Amniotic stem cell (primary cell): ENCODE measurements around the gene FOLH1.
"Not testable (repeated sequence)": the region's sequence is repeated elsewhere in the genome, so short reads cannot be mapped to it uniquely, and the experiment has no call there.

Source experiments
- DNase-seq: peaks from one replicate; lab custom pipeline; 2025; lab: John Stamatoyannopoulos, UW

Gene FOLH1

GRCh38 chr11:49208006-49208721, at the start of gene FOLH1:
FOLH1 (minus strand) TSS chr11:49208602; CDS start chr11:49208409, 193 bp downstream.
- no peak for DNase-seq

DNA sequence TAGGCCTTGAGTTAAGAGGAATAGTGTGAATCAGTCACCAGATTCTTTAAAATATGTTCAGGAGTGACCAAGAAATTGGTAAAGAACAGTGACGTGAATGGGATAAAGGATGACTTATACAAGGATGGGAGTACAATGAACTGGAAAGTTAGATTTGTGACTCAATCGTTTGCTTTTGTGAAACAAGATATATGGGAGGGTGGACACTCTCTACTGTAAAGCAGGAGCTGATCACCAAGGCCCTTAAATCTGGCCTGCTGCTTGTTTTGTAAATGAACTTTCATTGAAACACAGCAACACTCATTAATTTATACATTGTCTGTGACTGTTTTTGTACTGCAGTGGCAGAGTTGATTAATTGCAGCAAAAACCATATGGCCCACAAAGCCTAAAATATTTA, 46.7 kb upstream of the FOLH1 start:
- DNase-seq: not testable (repeated sequence)

GRCh38 chr11:49251212-49251611, 42.8 kb upstream of the FOLH1 start:
- not testable (repeated sequence) for DNase-seq

- not testable (repeated sequence) for DNase-seq
Measured at GRCh38 chr11:49250398-49251115, 42.2 kb upstream of the FOLH1 start.

GRCh38 chr11:49249363-49249762, 41.0 kb upstream of the FOLH1 start:
- DNase-seq: not testable (repeated sequence)

GRCh38 chr11:49233685-49234084, 25.3 kb upstream of the FOLH1 start:
- DNase-seq: not testable (repeated sequence)

- not testable (repeated sequence) for DNase-seq
Measured at GRCh38 chr11:49233019-49233418, 24.6 kb upstream of the FOLH1 start.

DNA sequence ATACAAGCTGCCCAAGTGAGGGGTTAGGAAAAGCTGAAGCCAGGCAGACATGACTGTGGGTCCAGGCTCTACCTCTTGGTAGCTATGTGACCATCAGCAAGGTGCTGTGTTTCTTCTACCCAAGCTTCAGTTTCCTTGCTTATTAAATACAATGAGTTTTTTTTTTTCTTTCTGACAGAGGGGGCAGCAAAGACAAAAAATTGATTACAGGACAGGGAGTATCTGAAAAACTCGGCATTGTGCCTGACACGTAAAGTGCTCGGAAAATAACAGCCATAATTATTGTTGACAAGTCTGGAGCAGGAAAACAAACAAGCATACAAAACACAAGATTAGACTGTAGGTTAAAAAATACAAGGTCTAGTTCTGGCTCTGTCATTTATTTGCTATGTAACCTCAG, 23.3 kb upstream of the FOLH1 start:
- DNase-seq: not testable (repeated sequence)

GRCh38 chr11:49230534-49230933, 22.1 kb upstream of the FOLH1 start:
- DNase-seq: not testable (repeated sequence)

GRCh38 chr11:49230001-49230400, 21.6 kb upstream of the FOLH1 start:
- DNase-seq: not testable (repeated sequence)

- DNase-seq: not testable (repeated sequence)
Measured at GRCh38 chr11:49229136-49229535, 20.7 kb upstream of the FOLH1 start.

- DNase-seq: not testable (repeated sequence)
Measured at GRCh38 chr11:49225255-49225785, 16.9 kb upstream of the FOLH1 start.

DNA sequence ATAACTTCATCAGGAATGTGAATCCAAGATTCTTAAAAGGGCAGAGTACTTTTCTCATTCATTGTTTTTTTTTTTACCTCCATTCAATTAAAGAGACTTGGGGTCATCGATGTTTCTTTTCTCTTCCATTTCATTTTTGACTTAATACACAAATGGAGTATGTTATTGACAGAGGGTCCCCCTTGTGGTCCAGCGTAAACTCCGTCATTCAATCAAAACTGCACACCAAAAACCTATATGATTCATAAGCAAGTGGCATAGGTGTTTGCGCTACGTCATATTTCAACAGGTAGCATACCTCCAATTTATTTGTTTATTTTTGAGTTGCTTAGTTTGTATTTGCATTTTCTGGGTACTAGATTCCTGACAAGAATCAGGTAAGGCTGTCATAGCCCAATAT, 12.7 kb upstream of the FOLH1 start:
- no peak for DNase-seq

- no peak for DNase-seq
Measured at GRCh38 chr11:49213026-49213560, 4.7 kb upstream of the FOLH1 start.

DNA sequence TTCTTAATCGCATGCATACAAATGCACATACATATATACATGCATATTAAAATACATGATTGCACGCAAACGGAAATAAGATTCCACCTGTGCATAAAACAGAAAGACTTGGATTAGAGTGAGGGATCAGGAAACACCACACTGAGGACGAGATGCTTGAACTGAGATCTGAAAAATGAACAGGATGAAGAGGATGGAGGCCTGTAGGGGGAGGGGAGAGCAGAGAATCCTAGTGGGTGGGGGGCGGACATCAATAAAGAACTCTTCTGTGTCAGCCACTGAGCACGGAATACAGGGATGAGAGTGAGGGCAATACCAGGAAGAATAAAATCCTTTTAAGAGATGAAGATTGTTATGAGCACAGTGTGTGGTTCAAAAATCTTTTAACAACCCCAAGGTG, 1.4 kb downstream of the FOLH1 start:
- DNase-seq: not testable (repeated sequence)

- no peak for DNase-seq
Measured at GRCh38 chr11:49202287-49202976, 6.0 kb downstream of the FOLH1 start.

DNA sequence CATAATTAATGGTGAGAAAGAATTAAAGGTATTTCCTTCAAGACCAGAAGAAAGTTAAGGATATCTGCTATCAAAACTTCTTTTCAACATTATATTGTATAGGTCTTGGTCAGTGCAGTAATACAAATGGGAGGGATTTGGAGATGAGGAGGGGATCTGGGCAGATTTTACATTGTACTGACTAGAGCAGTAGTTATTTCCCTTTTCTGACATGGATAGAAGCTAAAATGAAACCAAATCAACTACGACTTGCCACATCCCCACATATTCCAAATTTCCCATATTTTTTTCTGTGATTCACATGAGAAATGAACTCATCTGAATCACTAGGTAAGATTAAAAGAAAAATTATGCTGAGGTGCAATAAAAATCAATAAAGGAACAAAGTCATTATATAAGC, 11.6 kb downstream of the FOLH1 start:
- DNase-seq: not testable (repeated sequence)

- DNase-seq: not testable (repeated sequence)
Measured at GRCh38 chr11:49196002-49196401, 12.4 kb downstream of the FOLH1 start.

GRCh38 chr11:49190287-49190686, 18.1 kb downstream of the FOLH1 start:
- not testable (repeated sequence) for DNase-seq

- not testable (repeated sequence) for DNase-seq
Measured at GRCh38 chr11:49186225-49186624, 22.2 kb downstream of the FOLH1 start.

DNA sequence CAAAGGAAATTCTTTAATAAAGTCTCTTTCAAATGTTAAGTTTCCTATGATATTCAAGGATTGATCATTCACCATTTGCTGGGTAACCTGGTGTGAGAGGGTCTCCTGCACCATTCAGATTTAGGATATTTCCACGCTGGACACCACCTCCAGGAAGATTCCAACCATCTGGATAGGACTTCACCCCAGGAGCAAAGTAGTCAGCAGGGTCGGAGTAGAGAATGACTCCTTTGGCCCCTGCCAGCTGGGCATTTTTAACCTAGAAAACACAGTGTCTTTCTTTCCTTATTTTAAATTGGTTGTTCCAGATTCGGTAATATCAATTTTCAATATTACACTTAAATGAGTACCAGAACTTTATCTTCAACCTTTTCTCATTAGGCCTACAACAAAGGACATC, 22.8 kb downstream of the FOLH1 start:
- not testable (repeated sequence) for DNase-seq

DNA sequence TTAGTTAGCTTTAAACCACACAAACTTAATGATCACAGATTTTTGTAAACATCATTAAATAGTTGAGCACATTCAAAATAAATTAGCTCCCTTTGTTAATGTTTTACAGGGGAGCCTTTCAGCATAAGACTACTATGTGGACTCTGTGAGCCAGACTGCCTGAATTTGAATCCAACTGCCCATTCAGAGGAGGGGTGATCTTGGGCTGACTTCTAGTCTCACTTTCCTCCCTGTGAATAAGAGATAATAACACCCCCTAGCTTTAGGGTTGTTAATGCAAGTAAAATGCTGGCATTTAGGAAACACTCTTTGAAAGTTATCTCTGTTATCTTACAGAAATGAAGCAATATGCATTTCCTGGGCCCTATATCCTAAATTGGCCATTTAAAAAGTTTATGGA, 23.6 kb downstream of the FOLH1 start:
- DNase-seq: not testable (repeated sequence)
